Muscle layer of duodenum (tissue), 2 donors: ENCODE data around the gene ATIC.
"Not testable (repeated sequence)": the region's sequence is repeated elsewhere in the genome, so short reads cannot be mapped to it uniquely, and the experiment has no call there.

Source experiments
- H3K27ac ChIP-seq: one replicate; pipeline ENCODE4 v1.7.0; 2013; ENCODE audit warnings: mild to moderate bottlenecking, low read length
- H3K27me3 ChIP-seq: one replicate; pipeline ENCODE4 v1.7.0; 2013; ENCODE audit warnings: low read depth, mild to moderate bottlenecking, control low read depth, low read length
- H3K36me3 ChIP-seq, 2 donors: one replicate each; pipeline ENCODE4 v1.7.0; 2013; ENCODE audit warnings: low read length in 2 of 2, control low read depth in 1 of 2, mild to moderate bottlenecking in 1 of 2; ENCODE audit not compliant: insufficient read depth in 2 of 2, control insufficient read depth in 1 of 2
- H3K4me1 ChIP-seq, 2 donors: one replicate each; pipeline ENCODE4 v1.7.0; 2013; ENCODE audit warnings: low read length in 2 of 2, mild to moderate bottlenecking in 2 of 2, control low read depth in 1 of 2, moderate library complexity in 1 of 2; ENCODE audit not compliant: insufficient read depth in 2 of 2, control insufficient read depth in 1 of 2
- H3K4me3 ChIP-seq, 2 donors: one replicate each; pipeline ENCODE4 v1.7.0; 2013; ENCODE audit warnings: low read length in 2 of 2, low read depth in 1 of 2, mild to moderate bottlenecking in 1 of 2
- H3K9me3 ChIP-seq, 2 donors: one replicate each; pipeline ENCODE4 v1.7.0; 2013; ENCODE audit warnings: low read length in 2 of 2, control low read depth in 1 of 2, mild to moderate bottlenecking in 1 of 2; ENCODE audit not compliant: control insufficient read depth in 1 of 2
- donor health status: healthy.

Gene ATIC

GRCh38 chr2:215354771-215355695 is 43.2 kb downstream of the ATIC start:
- H3K27ac ChIP-seq, result no peak overlapping the region
- no peaks in the 10 kb centered on the region for H3K9me3 ChIP-seq
- no peak overlapping the region for H3K4me3 ChIP-seq

GRCh38 chr2:215355801-215356200 is 43.9 kb downstream of the ATIC start:
- Histone ChIP-seq H3K27me3 (no peaks in the 10 kb centered on the region), H3K4me3 (no peak overlapping the region), H3K9me3 (no peaks in the 10 kb centered on the region), H3K27ac (no peak overlapping the region), H3K36me3 (peaks cover 0 to 3% of the 10 kb centered on the region in 2 donors), H3K4me1 (no peaks in the 10 kb centered on the region)

More at GRCh38 chr2:215354771-215355695, 43.2 kb downstream of the ATIC start:
- Histone ChIP-seq H3K36me3 (peaks cover 0 to 7% of the 10 kb centered on the region in 2 donors), H3K27me3 (no peaks in the 10 kb centered on the region), H3K4me1 (no peaks in the 10 kb centered on the region)

- peaks cover 3 to 10% of the 10 kb centered on the region in 2 donors for H3K36me3 ChIP-seq
- no peak overlapping the region for H3K27ac ChIP-seq
- H3K4me1 ChIP-seq, result no peaks in the 10 kb centered on the region
- H3K9me3 ChIP-seq, result no peaks in the 10 kb centered on the region
- H3K27me3 ChIP-seq, result no peaks in the 10 kb centered on the region
- no peak overlapping the region for H3K4me3 ChIP-seq
Observed at GRCh38 chr2:215356334-215356947, 44.6 kb downstream of the ATIC start.

GRCh38 chr2:215356948-215357461 is 45.1 kb downstream of the ATIC start:
- Histone ChIP-seq H3K27ac (no peak overlapping the region), H3K9me3 (no peaks in the 10 kb centered on the region), H3K36me3 (peaks cover 9 to 15% of the 10 kb centered on the region in 2 donors), H3K27me3 (no peaks in the 10 kb centered on the region), H3K4me1 (no peaks in the 10 kb centered on the region), H3K4me3 (no peak overlapping the region)

GRCh38 chr2:215357660-215358059 is 45.8 kb downstream of the ATIC start:
- Histone ChIP-seq H3K27ac (no peak overlapping the region), H3K9me3 (no peaks in the 10 kb centered on the region), H3K4me3 (no peak overlapping the region), H3K4me1 (no peaks in the 10 kb centered on the region), H3K27me3 (no peaks in the 10 kb centered on the region), H3K36me3 (peaks cover 16 to 22% of the 10 kb centered on the region in 2 donors)

GRCh38 chr2:215358312-215358845 is 46.5 kb downstream of the ATIC start:
- Histone ChIP-seq H3K27me3 (no peaks in the 10 kb centered on the region), H3K9me3 (no peaks in the 10 kb centered on the region), H3K4me1 (no peaks in the 10 kb centered on the region), H3K27ac (no peak overlapping the region), H3K36me3 (peaks cover 21 to 28% of the 10 kb centered on the region in 2 donors), H3K4me3 (no peak overlapping the region)

GRCh38 chr2:215358891-215359575 is 47.2 kb downstream of the ATIC start:
- H3K27me3 ChIP-seq, result no peaks in the 10 kb centered on the region
- no peaks in the 10 kb centered on the region for H3K4me1 ChIP-seq
- H3K4me3 ChIP-seq, result no peak overlapping the region
- H3K27ac ChIP-seq, result no peak overlapping the region
- H3K9me3 ChIP-seq, result no peaks in the 10 kb centered on the region
- peaks cover 25 to 35% of the 10 kb centered on the region in 2 donors for H3K36me3 ChIP-seq

GRCh38 chr2:215359576-215359922 is 47.7 kb downstream of the ATIC start:
- Histone ChIP-seq H3K9me3 (no peaks in the 10 kb centered on the region), H3K27me3 (no peaks in the 10 kb centered on the region), H3K36me3 (peaks cover 30 to 40% of the 10 kb centered on the region in 2 donors), H3K4me3 (no peak overlapping the region), H3K4me1 (no peaks in the 10 kb centered on the region), H3K27ac (no peak overlapping the region)

- peaks cover 35 to 45% of the 10 kb centered on the region in 2 donors for H3K36me3 ChIP-seq
- not testable (repeated sequence) for H3K4me3 ChIP-seq, H3K4me1 ChIP-seq, H3K27ac ChIP-seq, H3K27me3 ChIP-seq, H3K9me3 ChIP-seq
Observed at GRCh38 chr2:215360059-215360458, 48.2 kb downstream of the ATIC start.

- H3K9me3 ChIP-seq, result no peaks in the 10 kb centered on the region
- H3K36me3 ChIP-seq, result peaks cover 39 to 50% of the 10 kb centered on the region in 2 donors
- no peaks in the 10 kb centered on the region for H3K27me3 ChIP-seq
- no peak overlapping the region for H3K27ac ChIP-seq
- H3K4me3 ChIP-seq, result no peak overlapping the region
- no peaks in the 10 kb centered on the region for H3K4me1 ChIP-seq
Observed at GRCh38 chr2:215360596-215360995, 48.7 kb downstream of the ATIC start.
